AG10803 (cell line): Measurements from ENCODE around the gene PEMT.
A peak's percentile ranks its signal among the peaks of the same experiment; 100 is the strongest.

Source experiments
- DNase-seq: peaks from one replicate; pipeline ENCODE4 v3.0.0; 2010; ENCODE audit warnings: low read depth
- H3K4me3 ChIP-seq: 2 replicates; pipeline ENCODE4 v1.5.1; 2011; ENCODE audit warnings: mild to moderate bottlenecking, low read length, control low read depth
- CTCF ChIP-seq: conservative IDR thresholded peaks from 2 replicates; pipeline ENCODE4 v1.5.1; 2011; ENCODE audit warnings: mild to moderate bottlenecking, low read length, control low read depth, inconsistent platforms

PEMT gene

GRCh38 chr17:17603178-17603894 is 11.8 kb upstream of the PEMT start:
- no peak for TF ChIP-seq CTCF

GRCh38 chr17:17599965-17600364 is 8.5 kb upstream of the PEMT start:
- no peak overlapping the region for H3K4me3 ChIP-seq
- no peak for DNase-seq
- no peak for TF ChIP-seq CTCF

More at GRCh38 chr17:17603178-17603894, 11.8 kb upstream of the PEMT start:
- no peak for DNase-seq
- H3K4me3 ChIP-seq = no peak overlapping the region

GRCh38 chr17:17598003-17598402 is 6.5 kb upstream of the PEMT start:
- no peak for DNase-seq
- TF ChIP-seq CTCF = no peak
- H3K4me3 ChIP-seq = no peak overlapping the region

GRCh38 chr17:17595755-17596154 is 4.2 kb upstream of the PEMT start:
- no peak overlapping the region for H3K4me3 ChIP-seq
- no peak for DNase-seq
- TF ChIP-seq CTCF = no peak

GRCh38 chr17:17593222-17593620 is 1.7 kb upstream of the PEMT start:
- H3K4me3 ChIP-seq = no peak overlapping the region
- no peak for TF ChIP-seq CTCF
- no peak for DNase-seq

GRCh38 chr17:17590883-17591354 is 589 bp downstream of the PEMT start:
- TF ChIP-seq CTCF = no peak
- no peak for DNase-seq
- H3K4me3 ChIP-seq = peak overlapping the region; percentile 81

GRCh38 chr17:17590141-17590751 is 1.3 kb downstream of the PEMT start:
- DNase-seq = no peak
- TF ChIP-seq CTCF = no peak
- peak overlapping the region; percentile 81 for H3K4me3 ChIP-seq
